ENCODE results near the gene HACD1. TPM values are rescaled to one million over a fixed set of nuclear protein-coding genes. Genes with fewer than 3 reads are reported as not detected.
"Not testable (repeated sequence)": the region's sequence is repeated elsewhere in the genome, so short reads cannot be mapped to it uniquely, and the experiment has no call there.

The HACD1 gene
- total and polyA plus RNA-seq, 7 experiments from 2014 or later, result 0.24 to 1.6 (median 1.2) TPM; not detected in 3

GRCh38 chr10:17637869-17638268, 20.7 kb upstream of the HACD1 start:
- Mint-ChIP-seq H3K4me3 (no peak overlapping the region), H3K4me1 (peaks cover 0 to 14% (median 8%) of the 10 kb centered on the region in 7 donors), H3K36me3 (peaks cover 0 to 6% (median 0%) of the 10 kb centered on the region in 5 donors), H3K9me3 (no peaks in the 10 kb centered on the region), H3K27ac (no peak overlapping the region), H3K27me3 (peaks cover 0 to 23% (median 0%) of the 10 kb centered on the region in 5 donors)
- ChIA-PET CTCF (no interaction called here), POLR2A (no interaction called here)
- Histone ChIP-seq H3K27me3 (ENCODE audit: control insufficient read depth in 2 of 2, insufficient read depth in 2 of 2, low read length in 2 of 2) (no peaks in the 10 kb centered on the region), H3K4me3 (ENCODE audit: low read length) (no peak overlapping the region), H3K9me3 (ENCODE audit: control insufficient read depth in 2 of 3, low read length in 3 of 3) (no peaks in the 10 kb centered on the region), H3K27ac (ENCODE audit: low read depth, low read length) (no peak overlapping the region), H3K36me3 (ENCODE audit: control insufficient read depth in 2 of 3, insufficient read depth in 3 of 3, low read length in 3 of 3) (no peaks in the 10 kb centered on the region), H3K4me1 (ENCODE audit: control insufficient read depth in 2 of 2, insufficient read depth in 2 of 2, low read length in 2 of 2) (peaks cover 0 to 6% of the 10 kb centered on the region in 2 donors)
- no peak for ATAC-seq
- DNase-seq, result no peak
- intact Hi-C loops (cut with micrococcal nuclease), result no loop called here

- ChIA-PET POLR2A (interaction anchor here (0.7 kb wide), 1 partner anchor 11 kb away, joined by 3 read pairs; the partner anchor contains the start of gene STAM), CTCF (no interaction called here)
- Histone ChIP-seq H3K36me3 (ENCODE audit: control insufficient read depth in 2 of 3, insufficient read depth in 3 of 3, low read length in 3 of 3) (no peaks in the 10 kb centered on the region), H3K9me3 (ENCODE audit: control insufficient read depth in 2 of 3, low read length in 3 of 3) (no peaks in the 10 kb centered on the region), H3K4me1 (ENCODE audit: control insufficient read depth in 2 of 2, insufficient read depth in 2 of 2, low read length in 2 of 2) (no peaks in the 10 kb centered on the region), H3K4me3 (ENCODE audit: low read length) (no peak overlapping the region), H3K27ac (ENCODE audit: low read depth, low read length) (no peak overlapping the region), H3K27me3 (ENCODE audit: control insufficient read depth in 2 of 2, insufficient read depth in 2 of 2, low read length in 2 of 2) (no peaks in the 10 kb centered on the region)
- H3K27me3 Mint-ChIP-seq, result peaks cover 0 to 21% (median 0%) of the 10 kb centered on the region in 5 donors
- DNase-seq (no peak), ATAC-seq (no peak)
- H3K4me3 Mint-ChIP-seq, result no peak overlapping the region
- no peaks in the 10 kb centered on the region for H3K36me3 Mint-ChIP-seq
- peaks cover 0 to 2% (median 0%) of the 10 kb centered on the region in 7 donors for H3K4me1 Mint-ChIP-seq
- no peaks in the 10 kb centered on the region for H3K9me3 Mint-ChIP-seq
- H3K27ac Mint-ChIP-seq, result no peak overlapping the region
- intact Hi-C loops (cut with micrococcal nuclease), result no loop called here
Measured at GRCh38 chr10:17633353-17633752, 16.2 kb upstream of the HACD1 start.

GRCh38 chr10:17632590-17632989, 15.4 kb upstream of the HACD1 start:
- H3K27ac ChIP-seq (ENCODE audit: low read depth, low read length); H3K4me3 Mint-ChIP-seq; H3K9me3 ChIP-seq (ENCODE audit: control insufficient read depth in 2 of 3, low read length in 3 of 3); H3K36me3 Mint-ChIP-seq; intact Hi-C loops (cut with micrococcal nuclease); H3K27me3 ChIP-seq (ENCODE audit: control insufficient read depth in 2 of 2, insufficient read depth in 2 of 2, low read length in 2 of 2); ATAC-seq; H3K9me3 Mint-ChIP-seq; H3K36me3 ChIP-seq (ENCODE audit: control insufficient read depth in 2 of 3, insufficient read depth in 3 of 3, low read length in 3 of 3); H3K27ac Mint-ChIP-seq; DNase-seq; POLR2A ChIA-PET; H3K4me3 ChIP-seq (ENCODE audit: low read length); CTCF ChIA-PET; H3K4me1 ChIP-seq (ENCODE audit: control insufficient read depth in 2 of 2, insufficient read depth in 2 of 2, low read length in 2 of 2); H3K4me1 Mint-ChIP-seq: not testable (repeated sequence)
- peaks cover 0 to 20% (median 0%) of the 10 kb centered on the region in 5 donors for H3K27me3 Mint-ChIP-seq

- H3K36me3 Mint-ChIP-seq, result no peaks in the 10 kb centered on the region
- Histone ChIP-seq H3K4me1 (ENCODE audit: control insufficient read depth in 2 of 2, insufficient read depth in 2 of 2, low read length in 2 of 2) (no peaks in the 10 kb centered on the region), H3K27ac (ENCODE audit: low read depth, low read length) (no peak overlapping the region), H3K4me3 (ENCODE audit: low read length) (no peak overlapping the region), H3K36me3 (ENCODE audit: control insufficient read depth in 2 of 3, insufficient read depth in 3 of 3, low read length in 3 of 3) (no peaks in the 10 kb centered on the region), H3K9me3 (ENCODE audit: control insufficient read depth in 2 of 3, low read length in 3 of 3) (no peaks in the 10 kb centered on the region), H3K27me3 (ENCODE audit: control insufficient read depth in 2 of 2, insufficient read depth in 2 of 2, low read length in 2 of 2) (no peaks in the 10 kb centered on the region)
- intact Hi-C loops (cut with micrococcal nuclease), result no loop called here
- no peaks in the 10 kb centered on the region for H3K9me3 Mint-ChIP-seq
- no peak overlapping the region for H3K4me3 Mint-ChIP-seq
- H3K27me3 Mint-ChIP-seq, result peaks cover 9 to 21% (median 19%) of the 10 kb centered on the region in 5 donors
- H3K4me1 Mint-ChIP-seq, result no peaks in the 10 kb centered on the region
- no peak for ATAC-seq
- CTCF ChIA-PET, result no interaction called here
- POLR2A ChIA-PET, result interaction anchor here (0.7 kb wide), 1 partner anchor 334 kb away, joined by 3 read pairs; no protein-coding TSS in a partner anchor
- no peak overlapping the region for H3K27ac Mint-ChIP-seq
- no peak for DNase-seq
Measured at GRCh38 chr10:17626656-17627055, 9.5 kb upstream of the HACD1 start.

GRCh38 chr10:17624996-17625395, 7.8 kb upstream of the HACD1 start:
- Histone ChIP-seq H3K4me1 (ENCODE audit: control insufficient read depth in 2 of 2, insufficient read depth in 2 of 2, low read length in 2 of 2) (no peaks in the 10 kb centered on the region), H3K9me3 (ENCODE audit: control insufficient read depth in 2 of 3, low read length in 3 of 3) (no peaks in the 10 kb centered on the region), H3K27me3 (ENCODE audit: control insufficient read depth in 2 of 2, insufficient read depth in 2 of 2, low read length in 2 of 2) (no peaks in the 10 kb centered on the region), H3K36me3 (ENCODE audit: control insufficient read depth in 2 of 3, insufficient read depth in 3 of 3, low read length in 3 of 3) (no peaks in the 10 kb centered on the region), H3K4me3 (ENCODE audit: low read length) (no peak overlapping the region), H3K27ac (ENCODE audit: low read depth, low read length) (no peak overlapping the region)
- H3K36me3 Mint-ChIP-seq, result no peaks in the 10 kb centered on the region
- H3K4me3 Mint-ChIP-seq, result no peak overlapping the region
- no peak overlapping the region for H3K27ac Mint-ChIP-seq
- ATAC-seq, result no peak
- H3K27me3 Mint-ChIP-seq, result peaks cover 9 to 22% (median 21%) of the 10 kb centered on the region in 5 donors
- ChIA-PET POLR2A (no interaction called here), CTCF (no interaction called here)
- DNase-seq, result no peak
- H3K4me1 Mint-ChIP-seq, result no peaks in the 10 kb centered on the region
- intact Hi-C loops (cut with micrococcal nuclease), result no loop called here
- no peaks in the 10 kb centered on the region for H3K9me3 Mint-ChIP-seq

GRCh38 chr10:17622061-17622460, 4.9 kb upstream of the HACD1 start:
- no peak for ATAC-seq
- no peaks in the 10 kb centered on the region for H3K9me3 ChIP-seq (ENCODE audit: control insufficient read depth in 2 of 3, low read length in 3 of 3)
- peaks cover 26 to 47% (median 31%) of the 10 kb centered on the region in 5 donors for H3K27me3 Mint-ChIP-seq
- no peak overlapping the region for H3K4me3 ChIP-seq (ENCODE audit: low read length)
- intact Hi-C loops (cut with micrococcal nuclease), result no loop called here
- H3K27me3 ChIP-seq (ENCODE audit: control insufficient read depth in 2 of 2, insufficient read depth in 2 of 2, low read length in 2 of 2), result no peaks in the 10 kb centered on the region
- H3K27ac Mint-ChIP-seq, result no peak overlapping the region
- no peaks in the 10 kb centered on the region for H3K36me3 ChIP-seq (ENCODE audit: control insufficient read depth in 2 of 3, insufficient read depth in 3 of 3, low read length in 3 of 3)
- no peaks in the 10 kb centered on the region for H3K36me3 Mint-ChIP-seq
- no peak for DNase-seq
- H3K9me3 Mint-ChIP-seq, result no peaks in the 10 kb centered on the region
- peaks cover 0 to 12% (median 6%) of the 10 kb centered on the region in 7 donors for H3K4me1 Mint-ChIP-seq
- no peak overlapping the region for H3K27ac ChIP-seq (ENCODE audit: low read depth, low read length)
- H3K4me1 ChIP-seq (ENCODE audit: control insufficient read depth in 2 of 2, insufficient read depth in 2 of 2, low read length in 2 of 2), result peaks cover 0 to 3% of the 10 kb centered on the region in 2 donors
- POLR2A ChIA-PET, result no interaction called here
- no peak overlapping the region for H3K4me3 Mint-ChIP-seq
- CTCF ChIA-PET, result interaction anchor here (0.6 kb wide), 1 partner anchor 1767 kb away, joined by 3 read pairs; no protein-coding TSS in a partner anchor

- Mint-ChIP-seq H3K36me3 (no peaks in the 10 kb centered on the region), H3K27ac (no peak overlapping the region), H3K9me3 (no peaks in the 10 kb centered on the region), H3K4me1 (peaks cover 0 to 16% (median 6%) of the 10 kb centered on the region in 7 donors), H3K4me3 (peak overlapping the region; percentile 12 to 88 (median 59)), H3K27me3 (peaks cover 13 to 34% (median 17%) of the 10 kb centered on the region in 5 donors)
- intact Hi-C loops (cut with micrococcal nuclease), result loop anchor here (1.0 to 5.0 kb wide), 2 partner anchors 28 to 66 kb away; partner anchors contain the start of gene STAM (in 2 of the 2)
- ChIA-PET POLR2A (interaction anchor here (1.5 kb wide), 1 partner anchor 27 kb away, joined by 4 read pairs; the partner anchor contains the start of gene STAM), CTCF (no interaction called here)
- Histone ChIP-seq H3K27ac (ENCODE audit: low read depth, low read length) (no peak overlapping the region), H3K27me3 (ENCODE audit: control insufficient read depth in 2 of 2, insufficient read depth in 2 of 2, low read length in 2 of 2) (no peaks in the 10 kb centered on the region), H3K9me3 (ENCODE audit: control insufficient read depth in 2 of 3, low read length in 3 of 3) (no peaks in the 10 kb centered on the region), H3K36me3 (ENCODE audit: control insufficient read depth in 2 of 3, insufficient read depth in 3 of 3, low read length in 3 of 3) (no peaks in the 10 kb centered on the region), H3K4me1 (ENCODE audit: control insufficient read depth in 2 of 2, insufficient read depth in 2 of 2, low read length in 2 of 2) (peaks cover 0 to 3% of the 10 kb centered on the region in 2 donors), H3K4me3 (ENCODE audit: low read length) (peak overlapping the region; percentile 41)
- DNase-seq (peak in 3 of 9 donors; percentile 7 to 48 (median 14)), ATAC-seq (peak; percentile 71)
Measured at GRCh38 chr10:17616403-17617030, 657 bp downstream of the HACD1 start.
